ENCODE measurements around the gene GOLGA7B.

DNA sequence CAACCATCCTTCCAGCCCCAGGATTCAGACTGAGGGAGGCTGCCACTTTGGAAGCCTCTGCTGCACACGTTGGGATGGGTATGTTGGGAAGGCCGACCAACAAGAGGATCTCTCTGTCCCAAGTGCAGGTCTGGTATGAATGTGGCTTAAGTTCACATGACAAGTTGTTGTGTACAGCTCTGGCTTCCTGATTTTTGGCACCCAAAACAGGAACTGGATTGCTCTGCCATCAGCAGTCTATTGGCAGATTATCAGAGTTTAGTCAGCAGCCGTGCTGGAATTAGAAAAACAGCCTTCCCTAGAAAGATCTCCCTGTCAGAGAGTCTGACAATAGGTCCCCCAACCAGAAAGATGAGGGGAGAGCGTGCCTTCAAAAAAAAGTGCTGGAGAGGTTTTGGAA is 66.9 kb downstream of the GOLGA7B start:
- TF ChIP-seq EZH2 (IDR thresholded peaks at IDR 0.05; ENCODE audit: borderline replicate concordance, insufficient read depth, low read depth, low read length, poor library complexity, severe bottlenecking), result no peak
- TF ChIP-seq, protein P1, sequence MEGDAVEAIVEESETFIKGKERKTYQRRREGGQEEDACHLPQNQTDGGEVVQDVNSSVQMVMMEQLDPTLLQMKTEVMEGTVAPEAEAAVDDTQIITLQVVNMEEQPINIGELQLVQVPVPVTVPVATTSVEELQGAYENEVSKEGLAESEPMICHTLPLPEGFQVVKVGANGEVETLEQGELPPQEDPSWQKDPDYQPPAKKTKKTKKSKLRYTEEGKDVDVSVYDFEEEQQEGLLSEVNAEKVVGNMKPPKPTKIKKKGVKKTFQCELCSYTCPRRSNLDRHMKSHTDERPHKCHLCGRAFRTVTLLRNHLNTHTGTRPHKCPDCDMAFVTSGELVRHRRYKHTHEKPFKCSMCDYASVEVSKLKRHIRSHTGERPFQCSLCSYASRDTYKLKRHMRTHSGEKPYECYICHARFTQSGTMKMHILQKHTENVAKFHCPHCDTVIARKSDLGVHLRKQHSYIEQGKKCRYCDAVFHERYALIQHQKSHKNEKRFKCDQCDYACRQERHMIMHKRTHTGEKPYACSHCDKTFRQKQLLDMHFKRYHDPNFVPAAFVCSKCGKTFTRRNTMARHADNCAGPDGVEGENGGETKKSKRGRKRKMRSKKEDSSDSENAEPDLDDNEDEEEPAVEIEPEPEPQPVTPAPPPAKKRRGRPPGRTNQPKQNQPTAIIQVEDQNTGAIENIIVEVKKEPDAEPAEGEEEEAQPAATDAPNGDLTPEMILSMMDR (IDR thresholded peaks at IDR 0.05), result no peak

Data from B cell (primary cell).